DOHH2 (cell line): ENCODE results near the gene ABCC11.

ENCODE experiments used
- H3F3A ChIP-seq: fragments of 200-600 bp; sonication (generic), shearing (Covaris generic); 2 replicates; pipeline ENCODE4 v1.6.0; 2016; ENCODE audit warnings: antibody characterized with exemption, mild to moderate bottlenecking; ENCODE audit not compliant: control insufficient read depth, insufficient read depth
- H3K27ac ChIP-seq: fragments of 200-600 bp; sonication (generic); 2 replicates; pipeline ENCODE4 v1.5.1; 2014; ENCODE audit warnings: low read depth, mild to moderate bottlenecking, low read length, moderate library complexity
- H3K27me3 ChIP-seq: fragments of 200-600 bp; sonication (generic); 2 replicates; pipeline ENCODE4 v1.6.1; 2014; ENCODE audit warnings: mild to moderate bottlenecking, low read length, mixed read lengths; ENCODE audit not compliant: control insufficient read depth
- H3K36me3 ChIP-seq: fragments of 200-600 bp; sonication (generic); 2 replicates; pipeline ENCODE4 v1.6.1; 2014; ENCODE audit warnings: mild to moderate bottlenecking, low read length, moderate library complexity, mixed read lengths; ENCODE audit not compliant: control insufficient read depth
- H3K4me1 ChIP-seq: fragments of 200-600 bp; sonication (generic); 2 replicates; pipeline ENCODE4 v1.6.1; 2014; ENCODE audit warnings: mild to moderate bottlenecking, low read length, mixed read lengths; ENCODE audit not compliant: control insufficient read depth
- H3K4me2 ChIP-seq: fragments of 200-600 bp; sonication (generic); 2 replicates; pipeline ENCODE4 v1.6.0; 2014; ENCODE audit warnings: mild to moderate bottlenecking, low read length, moderate library complexity
- H3K4me3 ChIP-seq: fragments of 200-600 bp; sonication (generic); 2 replicates; pipeline ENCODE4 v1.5.1; 2014; ENCODE audit warnings: mild to moderate bottlenecking, low read length, mixed read lengths
- H3K79me2 ChIP-seq: fragments of 200-600 bp; sonication (generic); 2 replicates; pipeline ENCODE4 v1.6.1; 2014; ENCODE audit warnings: mild to moderate bottlenecking, low read length, mixed read lengths; ENCODE audit not compliant: control insufficient read depth
- H3K9me2 ChIP-seq: fragments of 200-600 bp; sonication (generic); replicated peaks from 2 replicates; pipeline ENCODE4 v1.6.1; 2014; ENCODE audit warnings: mild to moderate bottlenecking, low read length, mixed read lengths; ENCODE audit not compliant: control insufficient read depth
- H3K9me3 ChIP-seq: fragments of 200-600 bp; sonication (generic); 2 replicates; pipeline ENCODE4 v1.6.1; 2014; ENCODE audit warnings: antibody characterized with exemption, low read length, mixed read lengths; ENCODE audit not compliant: control insufficient read depth, insufficient read depth
- H4K20me1 ChIP-seq: fragments of 200-600 bp; sonication (generic); 2 replicates; pipeline ENCODE4 v1.6.0; 2014; ENCODE audit warnings: low read depth, mild to moderate bottlenecking, antibody characterized with exemption, low read length, moderate library complexity; ENCODE audit not compliant: control insufficient read depth, insufficient read depth
- CTCF ChIP-seq: fragments of 200-600 bp; sonication (generic); IDR thresholded peaks from one replicate; pipeline ENCODE4 v1.5.1; 2014; ENCODE audit warnings: antibody characterized with exemption, mild to moderate bottlenecking, low read depth, low read length; ENCODE audit not compliant: poor library complexity, severe bottlenecking
- EZH2phosphoT487 ChIP-seq: fragments of 200-600 bp; sonication (generic); IDR thresholded peaks from 2 replicates; pipeline ENCODE4 v1.6.1; 2017; ENCODE audit warnings: borderline replicate concordance, mild to moderate bottlenecking, antibody characterized with exemption, low read length, moderate library complexity, mixed read lengths

ABCC11 gene

GRCh38 chr16:48126801-48127644, 120.3 kb downstream of the ABCC11 start:
- Histone ChIP-seq H3K36me3 (no peaks in the 10 kb centered on the region), H3K79me2 (no peaks in the 10 kb centered on the region), H3K9me2 (no peaks in the 10 kb centered on the region), H3K4me3 (no peak overlapping the region), H3F3A (no peaks in the 10 kb centered on the region), H3K4me2 (no peak overlapping the region), H3K27me3 (no peaks in the 10 kb centered on the region), H4K20me1 (no peaks in the 10 kb centered on the region), H3K4me1 (no peaks in the 10 kb centered on the region), H3K9me3 (no peaks in the 10 kb centered on the region), H3K27ac (no peak overlapping the region)
- TF ChIP-seq EZH2phosphoT487 (no peak), CTCF (no peak)

GRCh38 chr16:48125888-48126287, 121.5 kb downstream of the ABCC11 start:
- H3K9me2 ChIP-seq = no peaks in the 10 kb centered on the region
- H3K9me3 ChIP-seq = no peaks in the 10 kb centered on the region
- TF ChIP-seq EZH2phosphoT487 (no peak), CTCF (no peak)
- H3K79me2 ChIP-seq = no peaks in the 10 kb centered on the region
- no peaks in the 10 kb centered on the region for H3K27me3 ChIP-seq
- no peak overlapping the region for H3K4me3 ChIP-seq
- H3K4me2 ChIP-seq = no peak overlapping the region
- H3K36me3 ChIP-seq = no peaks in the 10 kb centered on the region
- H3K4me1 ChIP-seq = no peaks in the 10 kb centered on the region
- H3F3A ChIP-seq = no peaks in the 10 kb centered on the region
- no peaks in the 10 kb centered on the region for H4K20me1 ChIP-seq
- H3K27ac ChIP-seq = no peak overlapping the region

- Histone ChIP-seq H3K27ac (no peak overlapping the region), H3K9me3 (no peaks in the 10 kb centered on the region), H3K27me3 (no peaks in the 10 kb centered on the region), H4K20me1 (no peaks in the 10 kb centered on the region), H3F3A (no peaks in the 10 kb centered on the region), H3K4me1 (no peaks in the 10 kb centered on the region), H3K9me2 (no peaks in the 10 kb centered on the region), H3K79me2 (no peaks in the 10 kb centered on the region), H3K4me3 (no peak overlapping the region), H3K36me3 (no peaks in the 10 kb centered on the region), H3K4me2 (no peak overlapping the region)
- TF ChIP-seq EZH2phosphoT487 (no peak), CTCF (no peak)
Observed at GRCh38 chr16:48124266-48124665, 123.1 kb downstream of the ABCC11 start.
